Measurements from ENCODE around the gene MAST3.

MAST3 gene

DNA sequence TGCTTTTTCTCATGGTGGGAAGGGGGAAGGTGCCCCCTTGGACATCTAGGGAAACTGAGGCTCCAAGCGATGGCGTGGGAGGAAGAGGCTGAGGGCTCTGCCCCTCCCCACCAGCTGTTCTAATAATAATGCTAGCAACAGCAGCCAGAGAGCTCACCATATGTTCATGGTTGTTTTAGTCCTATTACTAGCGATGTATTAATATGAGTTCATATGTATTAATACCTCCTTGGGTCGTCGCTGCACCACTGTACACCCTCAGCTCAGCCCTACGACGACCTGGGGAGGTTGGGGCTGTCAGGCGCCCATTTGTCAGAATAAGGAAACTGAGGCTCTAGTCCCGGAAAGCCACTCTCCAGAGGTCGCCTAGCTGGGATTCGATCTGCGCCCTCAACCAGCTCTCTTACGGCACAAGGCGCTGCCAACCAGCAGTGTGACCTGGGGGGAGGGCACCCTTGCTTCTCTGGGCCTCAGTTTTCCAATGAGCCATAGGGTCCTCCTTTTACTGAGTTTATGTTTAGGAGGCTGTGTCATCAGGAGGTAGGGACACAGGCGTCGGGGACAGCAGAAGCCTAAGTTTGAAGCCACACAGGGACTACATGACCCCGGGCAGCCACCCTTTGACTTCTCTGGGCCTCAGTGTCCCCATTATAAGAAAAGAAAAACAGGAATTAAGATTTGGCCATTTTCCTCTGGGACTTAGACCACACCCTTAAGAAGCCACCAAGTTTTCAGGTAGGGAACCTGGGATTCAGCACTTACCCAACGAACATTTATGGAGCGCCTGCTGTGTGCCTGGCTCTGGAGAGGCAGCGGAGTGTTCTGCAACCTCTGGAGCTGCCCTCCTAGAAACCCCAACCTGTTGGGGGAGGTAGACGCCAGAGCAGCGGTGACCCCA, 664 bp downstream of the MAST3 start:
- Histone ChIP-seq H2AFZ (peak overlapping the region; percentile 59), H3K4me3 (ENCODE audit: low read depth, low read length) (peak overlapping the region; percentile 61), H3K9me3 (ENCODE audit: control insufficient read depth, low read length) (no peaks in the 10 kb centered on the region), H3K27me3 (ENCODE audit: control insufficient read depth, insufficient read depth, low read length) (no peaks in the 10 kb centered on the region), H3K9ac (no peak overlapping the region), H3K4me1 (peaks cover 8% of the 10 kb centered on the region), H3K27ac (no peak overlapping the region), H3K36me3 (ENCODE audit: control insufficient read depth, insufficient read depth, low read length) (no peaks in the 10 kb centered on the region), H3K4me2 (ENCODE audit: low read length) (peak overlapping the region; percentile 79), H3K79me2 (no peaks in the 10 kb centered on the region)
- TF ChIP-seq, protein P1, sequence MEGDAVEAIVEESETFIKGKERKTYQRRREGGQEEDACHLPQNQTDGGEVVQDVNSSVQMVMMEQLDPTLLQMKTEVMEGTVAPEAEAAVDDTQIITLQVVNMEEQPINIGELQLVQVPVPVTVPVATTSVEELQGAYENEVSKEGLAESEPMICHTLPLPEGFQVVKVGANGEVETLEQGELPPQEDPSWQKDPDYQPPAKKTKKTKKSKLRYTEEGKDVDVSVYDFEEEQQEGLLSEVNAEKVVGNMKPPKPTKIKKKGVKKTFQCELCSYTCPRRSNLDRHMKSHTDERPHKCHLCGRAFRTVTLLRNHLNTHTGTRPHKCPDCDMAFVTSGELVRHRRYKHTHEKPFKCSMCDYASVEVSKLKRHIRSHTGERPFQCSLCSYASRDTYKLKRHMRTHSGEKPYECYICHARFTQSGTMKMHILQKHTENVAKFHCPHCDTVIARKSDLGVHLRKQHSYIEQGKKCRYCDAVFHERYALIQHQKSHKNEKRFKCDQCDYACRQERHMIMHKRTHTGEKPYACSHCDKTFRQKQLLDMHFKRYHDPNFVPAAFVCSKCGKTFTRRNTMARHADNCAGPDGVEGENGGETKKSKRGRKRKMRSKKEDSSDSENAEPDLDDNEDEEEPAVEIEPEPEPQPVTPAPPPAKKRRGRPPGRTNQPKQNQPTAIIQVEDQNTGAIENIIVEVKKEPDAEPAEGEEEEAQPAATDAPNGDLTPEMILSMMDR (IDR thresholded peaks at IDR 0.05), result no peak

DNA sequence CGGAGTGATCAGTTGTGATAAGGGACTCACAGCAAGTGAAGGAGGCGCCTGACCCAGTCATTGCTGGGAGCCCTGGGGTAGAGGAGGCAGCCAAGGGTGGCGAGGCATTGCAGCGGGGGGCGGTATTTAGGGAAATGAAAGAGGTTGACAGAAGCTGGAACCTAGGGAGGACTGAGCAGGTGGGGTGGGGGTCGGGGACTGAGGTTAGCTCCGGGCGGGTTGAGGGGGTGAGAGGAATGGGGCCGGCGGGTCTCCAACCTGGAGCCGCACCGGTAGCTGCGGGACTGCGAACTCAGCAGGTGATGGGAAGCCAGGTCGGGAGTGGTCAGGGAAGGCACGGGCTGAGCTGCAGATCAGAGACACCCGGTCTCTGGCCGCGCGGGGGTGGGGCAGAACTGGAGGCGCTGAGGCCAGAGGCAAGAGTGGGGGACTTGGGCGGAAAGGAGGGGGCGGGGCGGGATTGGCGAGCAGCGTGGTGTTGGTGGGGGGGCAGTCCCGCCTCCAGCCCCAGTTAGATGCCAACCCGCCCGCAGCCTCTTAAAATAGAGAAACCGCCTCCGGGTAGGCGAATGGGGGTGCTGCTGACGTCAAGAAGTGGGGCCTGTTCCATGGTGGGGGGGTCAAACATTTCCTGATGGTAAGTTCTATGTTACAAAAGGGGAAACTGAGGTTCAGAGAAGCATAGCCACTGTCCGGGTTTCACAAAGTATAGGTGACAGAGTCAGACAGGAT, 1.5 kb downstream of the MAST3 start:
- peak overlapping the region; percentile 17 for H3K27ac ChIP-seq
- H3K4me3 ChIP-seq (ENCODE audit: low read depth, low read length), result peak overlapping the region; percentile 33
- TF ChIP-seq, protein P1 (IDR thresholded peaks at IDR 0.05), result no peak
- no peaks in the 10 kb centered on the region for H3K36me3 ChIP-seq (ENCODE audit: control insufficient read depth, insufficient read depth, low read length)
- H3K4me1 ChIP-seq, result peaks cover 8% of the 10 kb centered on the region
- no peaks in the 10 kb centered on the region for H3K27me3 ChIP-seq (ENCODE audit: control insufficient read depth, insufficient read depth, low read length)
- no peaks in the 10 kb centered on the region for H3K9me3 ChIP-seq (ENCODE audit: control insufficient read depth, low read length)
- H3K4me2 ChIP-seq (ENCODE audit: low read length), result peak overlapping the region; percentile 64
- no peak overlapping the region for H3K9ac ChIP-seq
- no peaks in the 10 kb centered on the region for H3K79me2 ChIP-seq
- H2AFZ ChIP-seq, result peak overlapping the region; percentile 59

DNA sequence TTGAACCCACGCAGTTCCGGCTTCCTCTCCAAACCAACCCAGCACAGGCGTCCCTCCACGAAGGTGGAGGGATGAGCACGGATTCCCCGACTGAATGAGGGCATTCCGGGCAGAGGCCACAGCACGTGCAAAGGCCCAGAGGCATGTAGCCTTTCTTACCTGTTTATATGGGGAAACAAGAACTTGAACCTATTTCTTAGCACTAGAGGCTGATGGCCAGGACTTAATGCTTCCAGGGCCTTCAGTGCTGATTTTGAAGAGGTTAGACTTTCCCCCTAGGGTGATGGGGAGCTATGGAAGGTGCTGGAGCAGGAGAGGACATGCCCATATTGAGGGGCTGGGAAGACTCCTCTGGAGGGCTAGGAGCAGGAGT, 2.0 kb downstream of the MAST3 start:
- no peak overlapping the region for H2AFZ ChIP-seq
- peaks cover 10% of the 10 kb centered on the region for H3K4me1 ChIP-seq
- peak overlapping the region; percentile 17 for H3K27ac ChIP-seq
- no peak overlapping the region for H3K4me3 ChIP-seq (ENCODE audit: low read depth, low read length)
- no peaks in the 10 kb centered on the region for H3K27me3 ChIP-seq (ENCODE audit: control insufficient read depth, insufficient read depth, low read length)
- H3K79me2 ChIP-seq, result no peaks in the 10 kb centered on the region
- TF ChIP-seq, protein P1 (IDR thresholded peaks at IDR 0.05), result no peak
- no peak overlapping the region for H3K4me2 ChIP-seq (ENCODE audit: low read length)
- H3K9ac ChIP-seq, result no peak overlapping the region
- no peaks in the 10 kb centered on the region for H3K9me3 ChIP-seq (ENCODE audit: control insufficient read depth, low read length)
- no peaks in the 10 kb centered on the region for H3K36me3 ChIP-seq (ENCODE audit: control insufficient read depth, insufficient read depth, low read length)

DNA sequence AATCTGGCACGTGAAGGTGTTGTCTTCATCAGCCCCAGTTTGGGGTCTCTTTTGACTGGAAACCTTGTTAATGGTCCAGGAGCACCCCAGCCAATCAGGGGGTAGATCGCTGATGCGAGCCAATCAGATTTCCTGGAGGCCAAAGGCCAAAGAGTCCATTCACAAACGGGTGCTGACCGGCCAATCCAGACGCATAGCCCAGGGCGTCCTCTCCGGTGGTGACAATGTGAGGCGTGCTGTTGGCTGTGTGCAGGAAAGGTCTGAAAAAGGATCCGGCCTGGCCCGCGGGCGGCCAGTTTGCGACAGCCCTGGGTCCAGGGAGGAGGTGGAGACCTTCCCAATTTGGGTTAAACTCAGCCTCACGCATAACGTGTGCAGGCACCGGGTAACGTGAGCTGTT, 3.1 kb downstream of the MAST3 start:
- H3K27ac ChIP-seq, result peak overlapping the region; percentile 13
- no peak overlapping the region for H3K9ac ChIP-seq
- peaks cover 14% of the 10 kb centered on the region for H3K4me1 ChIP-seq

More for the DNA sequence above, 3.1 kb downstream of the MAST3 start:
- TF ChIP-seq, protein P1 (IDR thresholded peaks at IDR 0.05), result no peak
- H3K36me3 ChIP-seq (ENCODE audit: control insufficient read depth, insufficient read depth, low read length), result no peaks in the 10 kb centered on the region
- no peaks in the 10 kb centered on the region for H3K9me3 ChIP-seq (ENCODE audit: control insufficient read depth, low read length)
- peak overlapping the region; percentile 8 for H3K4me3 ChIP-seq (ENCODE audit: low read depth, low read length)
- H3K4me2 ChIP-seq (ENCODE audit: low read length), result peak overlapping the region; percentile 67
- H3K79me2 ChIP-seq, result no peaks in the 10 kb centered on the region
- H2AFZ ChIP-seq, result peak overlapping the region; percentile 12
- no peaks in the 10 kb centered on the region for H3K27me3 ChIP-seq (ENCODE audit: control insufficient read depth, insufficient read depth, low read length)

All from parathyroid adenoma (tissue), 2 donors.